ENCODE measurements around the gene PTPN7. TPM values are rescaled to one million over a fixed set of nuclear protein-coding genes. Genes with fewer than 3 reads are reported as not detected.

Gene PTPN7
- total and polyA plus RNA-seq, 10 of the 15 experiments (the other 5 are each of a cell fraction or from before 2014, with no cell fraction given), result 7.9 to 117 (median 102) TPM

GRCh38 chr1:202154148-202154765 lies 6.1 kb downstream of the PTPN7 start (continued):
- TF ChIP-seq RAD21 (IDR thresholded peaks at IDR 0.05; ENCODE audit: insufficient read depth, low read depth, low read length), result no peak
- TF ChIP-seq MEF2A (IDR thresholded peaks at IDR 0.05; ENCODE audit: insufficient read depth, low read depth, low read length), result no peak

- no peak for FAIRE-seq
- Histone ChIP-seq H3K27me3 (replicated peaks in 1 of 2; ENCODE audit: control insufficient read depth in 2 of 2, insufficient read depth in 2 of 2, low read length in 1 of 2) (no peaks in the 10 kb centered on the region), H3K27ac (ENCODE audit: control insufficient read depth, insufficient read depth) (no peak overlapping the region), H3K4me2 (ENCODE audit: control insufficient read depth, insufficient read depth) (no peak overlapping the region), H3K79me2 (ENCODE audit: control insufficient read depth, insufficient read depth, low read length) (peaks cover 3% of the 10 kb centered on the region), H3K4me3 (no peak overlapping the region), H3K4me1 (ENCODE audit: control insufficient read depth, insufficient read depth, low read length) (peaks cover 7% of the 10 kb centered on the region; the same call in 1 of the 2 replicates), H3K9ac (ENCODE audit: control insufficient read depth, insufficient read depth, low read length) (no peak overlapping the region), H3K36me3 (ENCODE audit: control insufficient read depth in 2 of 2, insufficient read depth in 2 of 2, low read length in 1 of 2) (peaks cover 32 to 37% of the 10 kb centered on the region in 2 experiments; a peak in 3 of 4 replicates), H4K20me1 (ENCODE audit: control insufficient read depth, insufficient read depth) (no peaks in the 10 kb centered on the region), H2AFZ (ENCODE audit: control insufficient read depth, low read depth, low read length) (no peak overlapping the region), H3K9me3 (replicated peaks; ENCODE audit: control insufficient read depth, insufficient read depth, low read length) (no peaks in the 10 kb centered on the region)
- 98% methylated on average over 4 of the region's 4 CpGs for WGBS (ENCODE audit: insufficient coverage, insufficient replicate concordance, low lambda C conversion rate, missing lambda C conversion rate)
- CTCF ChIA-PET, result interaction anchor here (3.4 to 5.1 kb wide), 5 partner anchors 11 to 40 kb away, joined by 20 to 126 read pairs (median 26); partner anchors contain the start of gene LGR6
- RAD21 ChIA-PET (ENCODE audit: unreplicated experiment), result no interaction called here
- no TSS peak for BruUV-seq (replicated peaks)
- no peak for DNase-seq (ENCODE audit: low read depth, low spot score)
- POLR2A ChIA-PET, result no interaction called here
- SMC1A ChIA-PET (ENCODE audit: uncharacterized antibody, unreplicated experiment), result interaction anchor here (1.5 kb wide), 1 partner anchor 19 kb away, joined by 3 read pairs; no protein-coding TSS in a partner anchor
- ATAC-seq, result no peak
- in situ Hi-C loops (cut with MboI), result no loop called here
- no peak for TF ChIP-seq ZNF687 (IDR thresholded peaks at IDR 0.05)
- TF ChIP-seq PAX8 (IDR thresholded peaks at IDR 0.05), result no peak
- TF ChIP-seq STAT3 (IDR thresholded peaks at IDR 0.05; ENCODE audit: low read depth, low read length), result no peak
- intact Hi-C loops (cut with micrococcal nuclease; ENCODE audit: unreplicated experiment), result no loop called here
These were observed 7.1 kb downstream of the PTPN7 start for GRCh38 chr1:202153284-202153683.
